A549 (cell line): ENCODE results near the gene DCUN1D5. TPM values are rescaled to one million over a fixed set of nuclear protein-coding genes. Genes with fewer than 3 reads are reported as not detected.

Experiments
- ATAC-seq, 2 experiments: fragments of 200-7000 bp in 1 of 2; fragments of >200 bp in 1 of 2; cut with Nextera tagmentation in 1 of 2; cut with Tn5 transposase in 1 of 2; 3 replicates each; pipeline versions ENCODE4 v1.8.0 to v1.9.1; 2018 to 2020; ENCODE audit warnings: mild to moderate bottlenecking in 1 of 2, moderate library complexity in 1 of 2
- CTCF ChIA-PET: fragments of 300-600 bp; sonication (Branson Sonifier 250); formaldehyde crosslinking; extraction: SDS; loops from one replicate; lab custom pipeline; 2021; ENCODE audit warnings: antibody characterized with exemption, inconsistent platforms; lab: Yijun Ruan, JAX
- POLR2A ChIA-PET: fragments of 350-600 bp; formaldehyde crosslinking; extraction: SDS; loops from one replicate; lab custom pipeline; 2021; ENCODE audit warnings: antibody characterized with exemption, inconsistent platforms; lab: Yijun Ruan, JAX
- DNase-seq, 2 experiments: peaks; one replicate each; pipeline versions ENCODE4 v3.0.0 to v3.0.0-alpha.2; 2011 to 2016; ENCODE audit warnings: low read depth in 1 of 2, low spot score in 1 of 2
- FAIRE-seq: peaks from 2 replicates; lab custom pipeline; 2011; peaks lifted over from hg19 to GRCh38; lab: Jason Lieb, UNC
- H3K27ac ChIP-seq, 2 experiments: fragments of >200 bp; sonication (Bioruptor Twin); formaldehyde crosslinking; 3 replicates each; pipeline ENCODE4 v1.5.1; 2016 to 2017
- H3K4me1 ChIP-seq: fragments of >200 bp; sonication (Bioruptor Twin); formaldehyde crosslinking; 3 replicates; pipeline ENCODE4 v1.6.1; 2016
- H3K4me2 ChIP-seq: fragments of >200 bp; sonication (Bioruptor Twin); formaldehyde crosslinking; 3 replicates; pipeline ENCODE4 v1.6.1; 2016
- H3K4me3 ChIP-seq: fragments of >200 bp; sonication (Bioruptor Twin); formaldehyde crosslinking; 3 replicates; pipeline ENCODE4 v1.5.1; 2016
- H3K9me3 ChIP-seq: fragments of >200 bp; sonication (Bioruptor Twin); formaldehyde crosslinking; 3 replicates; pipeline ENCODE4 v1.6.1; 2016
- CEBPB ChIP-seq, 2 experiments: fragments of >200 bp in 1 of 2; sonication (Bioruptor Twin) in 1 of 2; formaldehyde crosslinking in 1 of 2; IDR thresholded peaks; 2 replicates each; pipeline ENCODE4 v1.6.1; 2012 to 2016
- CHD2 ChIP-seq: fragments of 150-350 bp; IDR thresholded peaks from 2 replicates; pipeline ENCODE4 v1.6.1; 2014; ENCODE audit warnings: low read length; ENCODE audit not compliant: partially characterized antibody
- CHD4 ChIP-seq: fragments of 200-600 bp; sonication (generic); IDR thresholded peaks from 2 replicates; pipeline ENCODE4 v1.6.1; 2016; ENCODE audit warnings: antibody characterized with exemption, mild to moderate bottlenecking, borderline replicate concordance
- ESRRA ChIP-seq: fragments of 150-350 bp; IDR thresholded peaks from 2 replicates; pipeline ENCODE4 v1.6.1; 2014; ENCODE audit warnings: mild to moderate bottlenecking, low read length, borderline replicate concordance
- FOSB ChIP-seq: fragments of 250-450 bp; sonication (Bioruptor Pico); IDR thresholded peaks from 2 replicates; pipeline ENCODE4 v1.5.0; 2020; ENCODE audit warnings: mild to moderate bottlenecking, moderate library complexity
- FOSL2 ChIP-seq, 2 experiments: fragments of 450-650 bp in 1 of 2; fragments of >200 bp in 1 of 2; sonication (Bioruptor Twin) in 1 of 2; formaldehyde crosslinking; IDR thresholded peaks; 2 replicates each; pipeline versions ENCODE4 v1.5.0 to v1.6.1; 2016 to 2020; ENCODE audit warnings: mild to moderate bottlenecking in 1 of 2, moderate library complexity in 1 of 2
- FOXS1 ChIP-seq: fragments of 250-450 bp; sonication (Bioruptor Pico); IDR thresholded peaks from 2 replicates; pipeline ENCODE4 v1.5.0; 2020; ENCODE audit warnings: mild to moderate bottlenecking, moderate library complexity
- GATA3 ChIP-seq: IDR thresholded peaks from 2 replicates; pipeline ENCODE4 v1.6.1; 2012; ENCODE audit warnings: borderline replicate concordance
- HDAC2 ChIP-seq: fragments of 200-600 bp; sonication (generic); IDR thresholded peaks from 2 replicates; pipeline ENCODE4 v1.6.1; 2016
- HOXA7 ChIP-seq: fragments of 250-450 bp; sonication (Bioruptor Pico); IDR thresholded peaks from 2 replicates; pipeline ENCODE4 v1.5.0; 2020; ENCODE audit warnings: mild to moderate bottlenecking, moderate library complexity
- JUN ChIP-seq, 2 experiments: fragments of >200 bp; sonication (Bioruptor Twin); formaldehyde crosslinking; IDR thresholded peaks; 2 replicates in 1 of 2; 3 replicates in 1 of 2; pipeline ENCODE4 v1.6.1; 2016 to 2017
- MAFK ChIP-seq: fragments of 450-650 bp; IDR thresholded peaks from 2 replicates; pipeline ENCODE4 v1.6.1; 2014; ENCODE audit not compliant: partially characterized antibody
- MYC ChIP-seq: IDR thresholded peaks from 2 replicates; pipeline ENCODE4 v1.6.1; 2012; ENCODE audit warnings: mild to moderate bottlenecking, inconsistent platforms, low read length, improper control_type of control experiment, borderline replicate concordance
- NFE2L2 ChIP-seq: fragments of 150-350 bp; conservative IDR thresholded peaks from 2 replicates; pipeline ENCODE4 v1.6.1; 2014; ENCODE audit warnings: low read length
- POLR2A ChIP-seq: IDR thresholded peaks from 2 replicates; pipeline ENCODE4 v1.6.1; 2012; ENCODE audit warnings: mild to moderate bottlenecking, low read length
- RNF2 ChIP-seq: fragments of 200-600 bp; sonication (generic); IDR thresholded peaks from 2 replicates; pipeline ENCODE4 v1.6.1; 2016; ENCODE audit warnings: low read depth, mild to moderate bottlenecking, antibody characterized with exemption, moderate library complexity, borderline replicate concordance
- SREBF2 ChIP-seq: fragments of 450-650 bp; IDR thresholded peaks from 2 replicates; pipeline ENCODE4 v1.6.1; 2014; ENCODE audit warnings: mild to moderate bottlenecking, moderate library complexity
- ZC3H11A ChIP-seq: fragments of 450-650 bp; IDR thresholded peaks from 2 replicates; pipeline ENCODE4 v1.6.1; 2014; ENCODE audit warnings: antibody characterized with exemption, mild to moderate bottlenecking
- ZFP36 ChIP-seq: fragments of 450-650 bp; IDR thresholded peaks from 2 replicates; pipeline ENCODE4 v1.6.1; 2014; ENCODE audit warnings: borderline replicate concordance; ENCODE audit not compliant: partially characterized antibody
- WGBS: methylation state at CpG from one replicate; pipeline ENCODE4 v1.1.6; 2017; ENCODE audit errors: missing lambda C conversion rate; 5-methylcytosine and 5-hydroxymethylcytosine counted together
- polyA plus RNA-seq, 4 experiments: library from polyadenylated mRNA; depleted of rRNA in 3 of 4; stranded (reverse); fragments of >200 nt; fragmentation: RNase III in 1 of 4; extraction: RNeasy Plus Mini Kit Qiagen cat#74134 plus additional on column Dnase treatment in 1 of 4; gene quantifications; 2 replicates in 3 of 4; 3 replicates in 1 of 4; pipeline ENCODE4 v1.2.3, GENCODE V29; 2011 to 2017
- TF ChIP-seq, protein P1 (sequence below): fragments of >200 bp; sonication (Bioruptor Twin); formaldehyde crosslinking; IDR thresholded peaks from 3 replicates; pipeline ENCODE4 v1.5.1; 2016
- TF ChIP-seq, protein P2 (sequence below): fragments of 150-350 bp; IDR thresholded peaks from 2 replicates; pipeline ENCODE4 v1.6.1; 2014; ENCODE audit warnings: low read depth, mild to moderate bottlenecking, low read length
- TF ChIP-seq, protein P3 (sequence below): fragments of >200 bp; sonication (Bioruptor Twin); formaldehyde crosslinking; IDR thresholded peaks from 2 replicates; pipeline ENCODE4 v1.6.1; 2016
- TF ChIP-seq, protein P4 (sequence below): IDR thresholded peaks from 2 replicates; pipeline ENCODE4 v1.6.1; 2012
- TF ChIP-seq, protein P5 (sequence below): fragments of 250-450 bp; sonication (Bioruptor Pico); IDR thresholded peaks from 2 replicates; pipeline ENCODE4 v1.5.0; 2021; ENCODE audit warnings: mild to moderate bottlenecking, moderate library complexity, borderline replicate concordance
- TF ChIP-seq, protein P6 (sequence below): IDR thresholded peaks from 2 replicates; pipeline ENCODE4 v1.6.1; 2012; ENCODE audit warnings: low read depth, borderline replicate concordance

The DCUN1D5 gene
- polyA plus RNA-seq, 2 of the 4 experiments (the other 2 are of a cell fraction) = 48.9 to 78.0 TPM

DNA sequence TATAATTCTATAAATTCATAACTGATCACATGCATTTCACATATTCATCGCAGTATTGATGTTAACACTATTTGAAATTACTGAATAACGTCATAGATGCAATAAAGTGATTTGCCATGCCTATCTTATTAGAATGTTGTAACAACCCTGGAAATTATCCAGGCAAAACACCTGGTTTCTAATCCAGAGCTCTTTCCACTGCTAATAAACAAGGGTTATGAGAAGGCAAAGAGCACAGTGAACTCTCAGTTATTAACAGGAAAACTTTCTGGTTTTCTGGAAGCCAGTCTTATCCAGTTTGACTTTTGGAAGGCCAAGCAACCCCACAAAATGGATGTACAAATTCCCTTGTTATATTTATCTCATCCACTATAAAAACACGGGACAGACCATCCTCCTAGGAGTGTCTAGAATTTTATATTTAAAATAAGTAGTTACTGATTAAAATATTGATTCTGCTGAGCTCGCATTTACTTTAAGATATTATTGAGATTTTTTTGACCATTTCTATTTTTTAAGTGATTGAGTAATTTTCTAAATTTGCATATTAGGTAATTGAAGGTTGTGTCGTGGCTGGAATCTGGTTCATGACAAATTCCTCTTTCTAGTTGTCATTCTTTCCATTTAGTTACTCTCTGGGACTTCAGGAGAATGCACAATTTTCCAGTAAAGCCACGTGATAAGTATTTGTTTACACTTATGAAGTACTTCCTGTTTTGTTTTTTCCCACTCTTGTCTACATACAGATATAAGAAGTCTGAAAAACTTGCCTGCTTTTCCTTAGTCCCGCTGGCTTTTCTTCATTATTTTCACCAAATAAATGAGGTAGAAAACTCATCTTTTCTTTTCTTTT, 47.9 kb downstream of the DCUN1D5 start:
- DNase-seq (no peak), FAIRE-seq (no peak), ATAC-seq (no peak)
- Histone ChIP-seq H3K4me3 (no peak overlapping the region), H3K27ac (no peak overlapping the region), H3K9me3 (no peaks in the 10 kb centered on the region), H3K4me2 (no peak overlapping the region), H3K4me1 (no peaks in the 10 kb centered on the region)
- WGBS = 70% methylated on average over 7 of the region's 7 CpGs
- TF ChIP-seq, protein P1, sequence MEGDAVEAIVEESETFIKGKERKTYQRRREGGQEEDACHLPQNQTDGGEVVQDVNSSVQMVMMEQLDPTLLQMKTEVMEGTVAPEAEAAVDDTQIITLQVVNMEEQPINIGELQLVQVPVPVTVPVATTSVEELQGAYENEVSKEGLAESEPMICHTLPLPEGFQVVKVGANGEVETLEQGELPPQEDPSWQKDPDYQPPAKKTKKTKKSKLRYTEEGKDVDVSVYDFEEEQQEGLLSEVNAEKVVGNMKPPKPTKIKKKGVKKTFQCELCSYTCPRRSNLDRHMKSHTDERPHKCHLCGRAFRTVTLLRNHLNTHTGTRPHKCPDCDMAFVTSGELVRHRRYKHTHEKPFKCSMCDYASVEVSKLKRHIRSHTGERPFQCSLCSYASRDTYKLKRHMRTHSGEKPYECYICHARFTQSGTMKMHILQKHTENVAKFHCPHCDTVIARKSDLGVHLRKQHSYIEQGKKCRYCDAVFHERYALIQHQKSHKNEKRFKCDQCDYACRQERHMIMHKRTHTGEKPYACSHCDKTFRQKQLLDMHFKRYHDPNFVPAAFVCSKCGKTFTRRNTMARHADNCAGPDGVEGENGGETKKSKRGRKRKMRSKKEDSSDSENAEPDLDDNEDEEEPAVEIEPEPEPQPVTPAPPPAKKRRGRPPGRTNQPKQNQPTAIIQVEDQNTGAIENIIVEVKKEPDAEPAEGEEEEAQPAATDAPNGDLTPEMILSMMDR = no peak
- TF ChIP-seq RNF2 (no peak), CHD2 (no peak), ZFP36 (no peak), GATA3 (no peak), MYC (no peak), FOSB (CRISPR knock-in tag) (no peak), HOXA7 (CRISPR knock-in tag) (no peak), SREBF2 (no peak), MAFK (no peak)
- TF ChIP-seq, protein P2, sequence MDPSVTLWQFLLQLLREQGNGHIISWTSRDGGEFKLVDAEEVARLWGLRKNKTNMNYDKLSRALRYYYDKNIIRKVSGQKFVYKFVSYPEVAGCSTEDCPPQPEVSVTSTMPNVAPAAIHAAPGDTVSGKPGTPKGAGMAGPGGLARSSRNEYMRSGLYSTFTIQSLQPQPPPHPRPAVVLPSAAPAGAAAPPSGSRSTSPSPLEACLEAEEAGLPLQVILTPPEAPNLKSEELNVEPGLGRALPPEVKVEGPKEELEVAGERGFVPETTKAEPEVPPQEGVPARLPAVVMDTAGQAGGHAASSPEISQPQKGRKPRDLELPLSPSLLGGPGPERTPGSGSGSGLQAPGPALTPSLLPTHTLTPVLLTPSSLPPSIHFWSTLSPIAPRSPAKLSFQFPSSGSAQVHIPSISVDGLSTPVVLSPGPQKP = no peak
- TF ChIP-seq, protein P3, sequence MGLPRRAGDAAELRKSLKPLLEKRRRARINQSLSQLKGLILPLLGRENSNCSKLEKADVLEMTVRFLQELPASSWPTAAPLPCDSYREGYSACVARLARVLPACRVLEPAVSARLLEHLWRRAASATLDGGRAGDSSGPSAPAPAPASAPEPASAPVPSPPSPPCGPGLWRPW = no peak
- ChIA-PET POLR2A (no interaction called here), CTCF (no interaction called here)

DNA sequence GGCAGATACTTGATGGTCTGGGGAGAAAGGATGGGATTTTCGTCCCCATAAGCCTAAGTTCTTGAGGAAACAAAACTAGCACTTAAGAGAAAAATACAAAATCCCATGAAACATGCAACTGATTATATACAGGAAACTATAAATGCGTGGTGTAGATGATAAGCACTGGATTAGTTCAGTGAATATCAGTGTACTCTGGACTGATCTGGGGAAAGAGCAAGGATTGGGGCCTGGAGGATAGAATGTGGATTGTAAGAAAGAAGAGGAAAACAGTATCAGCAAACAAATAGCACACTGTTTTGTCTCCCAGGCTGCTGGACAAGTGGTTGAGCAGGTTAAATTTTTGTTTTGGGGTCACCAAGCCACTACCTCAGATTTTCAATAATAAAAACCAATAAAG, 49.8 kb downstream of the DCUN1D5 start:
- Histone ChIP-seq H3K4me2 (no peak overlapping the region), H3K4me3 (no peak overlapping the region), H3K9me3 (no peaks in the 10 kb centered on the region), H3K4me1 (no peaks in the 10 kb centered on the region), H3K27ac (no peak overlapping the region)
- 68% methylated on average over 2 of the region's 2 CpGs for WGBS
- FAIRE-seq (no peak), ATAC-seq (no peak), DNase-seq (no peak)
- ChIA-PET POLR2A (no interaction called here), CTCF (no interaction called here)
- TF ChIP-seq HOXA7 (CRISPR knock-in tag) = no peak
- no peak for TF ChIP-seq NFE2L2
- TF ChIP-seq GATA3 = no peak
- TF ChIP-seq, protein P4, sequence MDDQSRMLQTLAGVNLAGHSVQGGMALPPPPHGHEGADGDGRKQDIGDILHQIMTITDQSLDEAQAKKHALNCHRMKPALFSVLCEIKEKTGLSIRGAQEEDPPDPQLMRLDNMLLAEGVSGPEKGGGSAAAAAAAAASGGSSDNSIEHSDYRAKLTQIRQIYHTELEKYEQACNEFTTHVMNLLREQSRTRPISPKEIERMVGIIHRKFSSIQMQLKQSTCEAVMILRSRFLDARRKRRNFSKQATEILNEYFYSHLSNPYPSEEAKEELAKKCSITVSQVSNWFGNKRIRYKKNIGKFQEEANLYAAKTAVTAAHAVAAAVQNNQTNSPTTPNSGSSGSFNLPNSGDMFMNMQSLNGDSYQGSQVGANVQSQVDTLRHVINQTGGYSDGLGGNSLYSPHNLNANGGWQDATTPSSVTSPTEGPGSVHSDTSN = no peak
- TF ChIP-seq FOXS1 (CRISPR knock-in tag) = no peak
- TF ChIP-seq, protein P5, sequence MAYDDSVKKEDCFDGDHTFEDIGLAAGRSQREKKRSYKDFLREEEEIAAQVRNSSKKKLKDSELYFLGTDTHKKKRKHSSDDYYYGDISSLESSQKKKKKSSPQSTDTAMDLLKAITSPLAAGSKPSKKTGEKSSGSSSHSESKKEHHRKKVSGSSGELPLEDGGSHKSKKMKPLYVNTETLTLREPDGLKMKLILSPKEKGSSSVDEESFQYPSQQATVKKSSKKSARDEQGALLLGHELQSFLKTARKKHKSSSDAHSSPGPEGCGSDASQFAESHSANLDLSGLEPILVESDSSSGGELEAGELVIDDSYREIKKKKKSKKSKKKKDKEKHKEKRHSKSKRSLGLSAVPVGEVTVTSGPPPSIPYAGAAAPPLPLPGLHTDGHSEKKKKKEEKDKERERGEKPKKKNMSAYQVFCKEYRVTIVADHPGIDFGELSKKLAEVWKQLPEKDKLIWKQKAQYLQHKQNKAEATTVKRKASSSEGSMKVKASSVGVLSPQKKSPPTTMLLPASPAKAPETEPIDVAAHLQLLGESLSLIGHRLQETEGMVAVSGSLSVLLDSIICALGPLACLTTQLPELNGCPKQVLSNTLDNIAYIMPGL = no peak
- TF ChIP-seq POLR2A = no peak
- no peak for TF ChIP-seq ZC3H11A
- TF ChIP-seq SREBF2 = no peak
- TF ChIP-seq ZFP36 = no peak
- TF ChIP-seq, protein P3 = no peak
- TF ChIP-seq CEBPB (IDR thresholded peaks at IDR 0.05) = no peak
- TF ChIP-seq FOSL2 (IDR thresholded peaks at IDR 0.05) = no peak
- no peak for TF ChIP-seq FOSL2 (CRISPR knock-in tag; IDR thresholded peaks at IDR 0.05)
- no peak for TF ChIP-seq HDAC2
- TF ChIP-seq, protein P6, sequence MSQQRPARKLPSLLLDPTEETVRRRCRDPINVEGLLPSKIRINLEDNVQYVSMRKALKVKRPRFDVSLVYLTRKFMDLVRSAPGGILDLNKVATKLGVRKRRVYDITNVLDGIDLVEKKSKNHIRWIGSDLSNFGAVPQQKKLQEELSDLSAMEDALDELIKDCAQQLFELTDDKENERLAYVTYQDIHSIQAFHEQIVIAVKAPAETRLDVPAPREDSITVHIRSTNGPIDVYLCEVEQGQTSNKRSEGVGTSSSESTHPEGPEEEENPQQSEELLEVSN = no peak
- no peak for TF ChIP-seq CHD4
- no peak for TF ChIP-seq JUN (IDR thresholded peaks at IDR 0.05)
- no peak for TF ChIP-seq ESRRA
- TF ChIP-seq, all 56 proteins: peak for 0
